Keratinocyte (primary cell): ENCODE results near the gene SMYD5. TPM values are rescaled to one million over a fixed set of nuclear protein-coding genes. Genes with fewer than 3 reads are reported as not detected.

ENCODE experiments used
- DNase-seq: peaks from one replicate; pipeline ENCODE4 v3.0.0-alpha.2; 2011; ENCODE audit warnings: low read depth, missing footprints, low spot score
- FAIRE-seq: peaks from 2 replicates; lab custom pipeline; 2011; peaks lifted over from hg19 to GRCh38; lab: Jason Lieb, UNC
- H2AFZ ChIP-seq: 2 replicates; pipeline ENCODE4 v1.6.0; 2012; ENCODE audit warnings: low read length, control low read depth, inconsistent platforms; ENCODE audit not compliant: control insufficient read depth
- H3K27ac ChIP-seq: 2 replicates; pipeline ENCODE4 v1.5.1; 2011; ENCODE audit warnings: low read length; ENCODE audit not compliant: control insufficient read depth, insufficient read depth
- H3K27me3 ChIP-seq: 3 replicates; pipeline ENCODE4 v1.6.0; 2011; ENCODE audit warnings: low read length; ENCODE audit not compliant: control insufficient read depth, insufficient read depth; ENCODE audit errors: extremely low read depth
- H3K36me3 ChIP-seq, 2 experiments: 2 replicates in 1 of 2; 3 replicates in 1 of 2; pipeline ENCODE4 v1.5.1; 2011; ENCODE audit warnings: low read length in 2 of 2, mild to moderate bottlenecking in 1 of 2; ENCODE audit not compliant: control insufficient read depth in 2 of 2, insufficient read depth in 2 of 2; ENCODE audit errors: extremely low read depth in 1 of 2
- H3K4me1 ChIP-seq: 3 replicates; pipeline ENCODE4 v1.5.1; 2011; ENCODE audit warnings: low read length; ENCODE audit not compliant: control insufficient read depth, insufficient read depth; ENCODE audit errors: extremely low read depth
- H3K4me2 ChIP-seq: 3 replicates; pipeline ENCODE4 v1.6.0; 2011; ENCODE audit warnings: low read depth, low read length; ENCODE audit not compliant: control insufficient read depth, insufficient read depth; ENCODE audit errors: extremely low read depth
- H3K4me3 ChIP-seq, 3 experiments: fragments of 200-600 bp in 1 of 3; sonication (generic) in 1 of 3; 2 replicates in 2 of 3; 3 replicates in 1 of 3; pipeline ENCODE4 v1.5.1; 2011 to 2016; ENCODE audit warnings: low read length in 3 of 3, mild to moderate bottlenecking in 3 of 3, control low read depth in 2 of 3, inconsistent platforms in 1 of 3, low read depth in 1 of 3, mixed read lengths in 1 of 3, mixed run types in 1 of 3, moderate library complexity in 1 of 3; ENCODE audit not compliant: control insufficient read depth in 2 of 3, insufficient read depth in 2 of 3; ENCODE audit errors: extremely low read depth in 1 of 3
- H3K79me2 ChIP-seq: 2 replicates; pipeline ENCODE4 v1.6.0; 2012; ENCODE audit warnings: low read length; ENCODE audit not compliant: control insufficient read depth, insufficient read depth
- H3K9ac ChIP-seq: 3 replicates; pipeline ENCODE4 v1.6.0; 2011; ENCODE audit warnings: low read length; ENCODE audit not compliant: control insufficient read depth, insufficient read depth; ENCODE audit errors: extremely low read depth
- H3K9me1 ChIP-seq: 3 replicates; pipeline ENCODE4 v1.6.0; 2011; ENCODE audit warnings: low read length; ENCODE audit not compliant: control insufficient read depth, insufficient read depth; ENCODE audit errors: extremely low read depth
- H3K9me3 ChIP-seq: 2 replicates; pipeline ENCODE4 v1.5.1; 2012; ENCODE audit warnings: low read depth, low read length; ENCODE audit not compliant: control insufficient read depth
- H4K20me1 ChIP-seq: 3 replicates; pipeline ENCODE4 v1.6.0; 2011; ENCODE audit warnings: low read length; ENCODE audit not compliant: control insufficient read depth, insufficient read depth; ENCODE audit errors: extremely low read depth
- EZH2 ChIP-seq: IDR thresholded peaks from one replicate; pipeline ENCODE4 v1.6.1; 2012; ENCODE audit warnings: inconsistent platforms, mild to moderate bottlenecking, low read length, moderate library complexity
- dilution Hi-C: fragments of 300-500 bp; cut with MboI; formaldehyde crosslinking; loops from one replicate; pipeline ENCODE4 v1.7.0; 2020; ENCODE audit warnings: low sequenced_read_pairs; ENCODE audit not compliant: extremely low pct_ligation_motif_present
- polyA plus RNA-seq, 5 experiments: library from polyadenylated mRNA; depleted of rRNA in 3 of 5; stranded (reverse) in 3 of 5; stranded (forward) in 1 of 5; unstranded in 1 of 5; fragments of >200 nt; gene quantifications; 1 replicate in 1 of 5; 2 replicates in 3 of 5; 3 replicates in 1 of 5; pipeline versions ENCODE4 v1.2.1 to v1.2.3, GENCODE V29; 2011 to 2012; ENCODE audit warnings: missing spikeins in 2 of 5, low read depth in 1 of 5, low replicate concordance in 1 of 5
- TF ChIP-seq, protein P1 (sequence below), 3 experiments: IDR thresholded peaks in 1 of 3; conservative IDR thresholded peaks in 1 of 3; optimal IDR thresholded peaks in 1 of 3; 2 replicates in 2 of 3; 3 replicates in 1 of 3; pipeline versions ENCODE3 to v1.5.1; 2011; ENCODE audit warnings: low read length in 3 of 3, mild to moderate bottlenecking in 3 of 3, moderate library complexity in 2 of 3, control low read depth in 1 of 3, inconsistent platforms in 1 of 3; ENCODE audit not compliant: insufficient read depth in 2 of 3; ENCODE audit errors: extremely low read depth in 1 of 3

Gene SMYD5
- polyA plus RNA-seq, 1 donor (not counting 4 experiments of a cell fraction or from before 2014, with no cell fraction given): 18.6 TPM

DNA sequence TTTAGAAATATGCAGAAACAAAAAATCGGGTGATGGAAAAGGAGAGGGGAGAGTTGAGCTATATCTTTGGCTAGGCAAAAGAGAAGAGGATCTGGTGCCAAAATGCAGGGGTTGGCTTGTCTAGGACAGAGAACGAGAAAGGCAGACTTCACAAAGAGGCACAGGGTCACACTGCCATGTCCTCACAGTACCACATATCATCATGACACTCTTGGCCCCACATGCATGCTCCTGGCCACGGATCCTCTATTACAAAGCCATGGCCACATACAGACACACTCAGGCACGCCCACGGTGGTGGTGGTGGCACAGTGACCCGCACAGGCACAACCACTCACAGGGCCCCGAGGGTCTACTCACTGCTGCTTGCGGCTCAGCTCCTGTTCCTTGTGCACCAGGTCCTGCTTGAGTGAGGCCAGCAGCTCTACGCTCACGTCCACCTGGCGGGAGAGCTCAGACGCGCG, 54.4 kb downstream of the SMYD5 start:
- Histone ChIP-seq H3K9me1 (no peaks in the 10 kb centered on the region), H2AFZ (peak overlapping the region; percentile 3), H3K27me3 (no peaks in the 10 kb centered on the region), H3K4me1 (peaks cover 7% of the 10 kb centered on the region), H3K9ac (no peak overlapping the region), H3K27ac (no peak overlapping the region), H3K36me3 (peaks cover 0 to 2% of the 10 kb centered on the region in 2 experiments), H4K20me1 (no peaks in the 10 kb centered on the region), H3K79me2 (no peaks in the 10 kb centered on the region), H3K9me3 (no peaks in the 10 kb centered on the region), H3K4me2 (peak overlapping the region; percentile 80), H3K4me3 (peak overlapping the region; percentile 21 to 26 (median 23))
- dilution Hi-C loops: no loop called here
- TF ChIP-seq EZH2: no peak
- TF ChIP-seq, protein P1, sequence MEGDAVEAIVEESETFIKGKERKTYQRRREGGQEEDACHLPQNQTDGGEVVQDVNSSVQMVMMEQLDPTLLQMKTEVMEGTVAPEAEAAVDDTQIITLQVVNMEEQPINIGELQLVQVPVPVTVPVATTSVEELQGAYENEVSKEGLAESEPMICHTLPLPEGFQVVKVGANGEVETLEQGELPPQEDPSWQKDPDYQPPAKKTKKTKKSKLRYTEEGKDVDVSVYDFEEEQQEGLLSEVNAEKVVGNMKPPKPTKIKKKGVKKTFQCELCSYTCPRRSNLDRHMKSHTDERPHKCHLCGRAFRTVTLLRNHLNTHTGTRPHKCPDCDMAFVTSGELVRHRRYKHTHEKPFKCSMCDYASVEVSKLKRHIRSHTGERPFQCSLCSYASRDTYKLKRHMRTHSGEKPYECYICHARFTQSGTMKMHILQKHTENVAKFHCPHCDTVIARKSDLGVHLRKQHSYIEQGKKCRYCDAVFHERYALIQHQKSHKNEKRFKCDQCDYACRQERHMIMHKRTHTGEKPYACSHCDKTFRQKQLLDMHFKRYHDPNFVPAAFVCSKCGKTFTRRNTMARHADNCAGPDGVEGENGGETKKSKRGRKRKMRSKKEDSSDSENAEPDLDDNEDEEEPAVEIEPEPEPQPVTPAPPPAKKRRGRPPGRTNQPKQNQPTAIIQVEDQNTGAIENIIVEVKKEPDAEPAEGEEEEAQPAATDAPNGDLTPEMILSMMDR (optimal IDR thresholded peaks at IDR 0.05 in 1 of 3, IDR thresholded peaks at IDR 0.05 in 1 of 3, conservative IDR thresholded peaks at IDR 0.05 in 1 of 3; ENCODE audit: extremely low read depth in 1 of 3, insufficient read depth in 2 of 3, low read length in 3 of 3): no peak
- no peak for DNase-seq
- FAIRE-seq: no peak

- Histone ChIP-seq H3K36me3 (no peaks in the 10 kb centered on the region), H4K20me1 (no peaks in the 10 kb centered on the region), H3K79me2 (no peaks in the 10 kb centered on the region), H3K4me1 (peaks cover 7% of the 10 kb centered on the region), H3K27me3 (no peaks in the 10 kb centered on the region), H3K9ac (no peak overlapping the region), H2AFZ (peak overlapping the region; percentile 38), H3K4me3 (peak overlapping the region; percentile 27 to 54 (median 32)), H3K4me2 (peak overlapping the region; percentile 80), H3K9me1 (no peaks in the 10 kb centered on the region), H3K27ac (no peak overlapping the region), H3K9me3 (no peaks in the 10 kb centered on the region)
- FAIRE-seq: no peak
- no peak for DNase-seq
- dilution Hi-C loops: no loop called here
- TF ChIP-seq, protein P1 (optimal IDR thresholded peaks at IDR 0.05 in 1 of 3, IDR thresholded peaks at IDR 0.05 in 1 of 3, conservative IDR thresholded peaks at IDR 0.05 in 1 of 3; ENCODE audit: extremely low read depth in 1 of 3, insufficient read depth in 2 of 3, low read length in 3 of 3): peak; percentile 11 to 48 (median 47)
- no peak for TF ChIP-seq EZH2
Observed at GRCh38 chr2:73268830-73269685, 55.0 kb downstream of the SMYD5 start.
